HL-60 (cell line): ENCODE results near the gene ITGA5.

ENCODE experiments used
- DNase-seq, 2 experiments: peaks; one replicate each; pipeline ENCODE4 v3.0.0-alpha.2; 2010 to 2020; ENCODE audit warnings: low read depth in 1 of 2, low spot score in 1 of 2
- H3K27ac ChIP-seq: fragments of 250-450 bp; sonication (Bioruptor Pico); replicated peaks from 2 replicates; pipeline ENCODE4 v1.5.1; 2020; ENCODE audit warnings: mild to moderate bottlenecking, moderate library complexity
- H3K27me3 ChIP-seq: fragments of 250-450 bp; sonication (Bioruptor Pico); 2 replicates; pipeline ENCODE4 v1.5.1; 2021; ENCODE audit warnings: mild to moderate bottlenecking, moderate library complexity; ENCODE audit not compliant: insufficient read depth, poor library complexity, severe bottlenecking
- H3K4me3 ChIP-seq: replicated peaks from 2 replicates; pipeline ENCODE4 v1.5.1; 2011; ENCODE audit warnings: mild to moderate bottlenecking, control low read depth, low read length; ENCODE audit not compliant: insufficient read depth
- CTCF ChIP-seq: IDR thresholded peaks from one replicate; pipeline ENCODE4 v1.5.1; 2011; ENCODE audit warnings: low read length, control low read depth, inconsistent platforms; ENCODE audit not compliant: insufficient read depth
- GABPA ChIP-seq: IDR thresholded peaks from 2 replicates; pipeline ENCODE4 v1.6.1; 2012; ENCODE audit warnings: low read depth
- POLR2AphosphoS5 ChIP-seq: IDR thresholded peaks from 2 replicates; pipeline ENCODE4 v1.6.1; 2012; ENCODE audit warnings: low read depth
- REST ChIP-seq: IDR thresholded peaks from 2 replicates; pipeline ENCODE4 v1.6.1; 2012; ENCODE audit warnings: low read depth; ENCODE audit not compliant: insufficient replicate concordance
- SPI1 ChIP-seq: IDR thresholded peaks from 2 replicates; pipeline ENCODE4 v1.6.1; 2012; ENCODE audit warnings: low read depth, mild to moderate bottlenecking, borderline replicate concordance

Gene ITGA5

GRCh38 chr12:54397157-54397556 lies 21.9 kb downstream of the ITGA5 start:
- Histone ChIP-seq H3K27me3 (no peaks in the 10 kb centered on the region), H3K4me3 (no peak overlapping the region), H3K27ac (no peak overlapping the region)
- DNase-seq, result no peak
- TF ChIP-seq POLR2AphosphoS5 (no peak), SPI1 (no peak), GABPA (no peak), REST (no peak), CTCF (no peak)

- TF ChIP-seq GABPA (no peak), CTCF (no peak), REST (no peak), SPI1 (no peak), POLR2AphosphoS5 (no peak)
- Histone ChIP-seq H3K27ac (no peak overlapping the region), H3K4me3 (no peak overlapping the region), H3K27me3 (no peaks in the 10 kb centered on the region)
- no peak for DNase-seq
Observed at GRCh38 chr12:54395545-54395944, 23.5 kb downstream of the ITGA5 start.

DNA sequence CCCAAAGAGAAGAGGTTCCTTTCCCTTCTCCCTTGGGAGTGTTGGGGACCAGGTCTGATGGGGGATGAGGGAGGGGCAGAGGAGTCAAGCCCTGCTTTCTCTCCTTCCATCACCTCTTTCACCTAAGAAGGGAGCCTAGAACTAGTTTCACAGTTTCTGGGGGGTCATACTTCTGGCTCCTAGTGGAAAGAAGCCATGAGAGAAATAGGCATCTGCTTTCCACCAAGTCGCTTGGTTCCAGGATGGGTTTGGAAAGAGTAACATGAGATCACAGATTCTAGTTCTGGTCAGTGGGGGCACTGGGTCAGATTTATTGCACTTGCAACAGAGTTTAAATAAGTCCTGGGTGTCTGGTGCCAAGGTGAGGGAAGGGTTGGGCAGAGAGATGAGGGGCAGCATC lies 24.1 kb downstream of the ITGA5 start:
- TF ChIP-seq GABPA (no peak), CTCF (no peak), SPI1 (no peak), POLR2AphosphoS5 (no peak), REST (no peak)
- H3K4me3 ChIP-seq, result no peak overlapping the region
- H3K27me3 ChIP-seq, result no peaks in the 10 kb centered on the region
- H3K27ac ChIP-seq, result no peak overlapping the region
- no peak for DNase-seq
